ENCODE measurements around the gene NUP214.

Gene NUP214

DNA sequence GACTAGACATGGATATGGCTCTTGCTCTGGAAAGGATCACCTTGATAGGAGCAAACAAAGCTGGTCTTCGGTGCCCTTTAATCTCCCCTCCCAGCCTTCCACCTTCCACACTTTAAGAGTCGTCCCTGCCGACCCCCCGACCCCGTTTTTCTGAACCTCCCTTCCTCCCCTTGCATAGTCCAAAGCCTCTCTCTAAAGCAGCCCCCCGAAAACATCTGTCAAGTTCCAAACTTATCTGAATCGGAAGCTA, 423 bp upstream of the NUP214 start:
- no peak for TF ChIP-seq CTCF (IDR thresholded peaks at IDR 0.05; ENCODE audit: low read depth, low read length, missing control alignments)
- DNase-seq = no peak
- H3K36me3 ChIP-seq (replicated peaks) = peaks cover 23% of the 10 kb centered on the region
- in situ Hi-C loops (cut with HindIII; ENCODE audit: low pct_ligation_motif_present, low sequenced_read_pairs) = no loop called here
- no peaks in the 10 kb centered on the region for H3K27me3 ChIP-seq (replicated peaks)
- H3K27ac ChIP-seq = peak overlapping the region; percentile 52
- H3K4me3 ChIP-seq (ENCODE audit: low read depth, low read length) = peak overlapping the region; percentile 99

DNA sequence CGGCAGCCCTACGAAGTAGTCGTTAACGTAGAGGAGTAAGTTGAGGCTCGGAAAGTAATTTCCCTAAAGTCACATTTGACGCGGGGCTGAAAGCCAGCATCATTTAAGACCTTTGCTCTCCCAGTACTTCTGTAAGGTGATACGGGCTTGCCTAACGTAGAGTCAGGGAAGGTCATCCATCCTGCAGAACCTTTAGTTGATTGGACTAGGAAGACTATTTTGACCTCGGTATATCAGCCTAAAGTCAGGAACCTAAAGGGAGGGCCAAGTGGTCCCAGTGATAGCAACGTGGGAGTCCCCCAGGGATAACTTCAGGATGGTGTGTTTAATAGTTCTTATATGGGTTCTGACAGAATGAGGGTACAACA, 657 bp downstream of the NUP214 start:
- peak overlapping the region; percentile 99 for H3K4me3 ChIP-seq (ENCODE audit: low read depth, low read length)
- H3K36me3 ChIP-seq (replicated peaks) = peaks cover 31% of the 10 kb centered on the region
- no peaks in the 10 kb centered on the region for H3K27me3 ChIP-seq (replicated peaks)
- no peak for DNase-seq
- peak overlapping the region; percentile 52 for H3K27ac ChIP-seq
- in situ Hi-C loops (cut with HindIII; ENCODE audit: low pct_ligation_motif_present, low sequenced_read_pairs) = no loop called here
- TF ChIP-seq CTCF (IDR thresholded peaks at IDR 0.05; ENCODE audit: low read depth, low read length, missing control alignments) = no peak

DNA sequence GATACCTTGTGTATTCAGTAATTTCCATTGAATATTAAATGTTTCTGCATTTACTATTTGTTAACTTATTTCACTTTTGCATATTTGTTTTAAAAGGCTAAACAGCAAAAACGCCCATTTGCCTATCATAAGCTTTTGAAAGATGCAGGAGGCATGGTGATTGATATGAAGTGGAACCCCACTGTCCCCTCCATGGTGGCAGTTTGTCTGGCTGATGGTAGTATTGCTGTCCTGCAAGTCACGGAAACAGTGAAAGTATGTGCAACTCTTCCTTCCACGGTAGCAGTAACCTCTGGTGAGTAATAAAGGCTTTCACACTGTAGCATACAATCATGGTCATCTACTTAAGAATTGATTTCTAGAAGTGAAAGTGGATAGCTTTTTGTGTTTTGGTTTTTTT, 3.8 kb downstream of the NUP214 start:
- DNase-seq = no peak
- in situ Hi-C loops (cut with HindIII; ENCODE audit: low pct_ligation_motif_present, low sequenced_read_pairs) = no loop called here
- Histone ChIP-seq H3K27ac (no peak overlapping the region), H3K4me3 (ENCODE audit: low read depth, low read length) (no peak overlapping the region), H3K27me3 (replicated peaks) (no peaks in the 10 kb centered on the region), H3K36me3 (replicated peaks) (peaks cover 60% of the 10 kb centered on the region)
- no peak for TF ChIP-seq CTCF (IDR thresholded peaks at IDR 0.05; ENCODE audit: low read depth, low read length, missing control alignments)

- in situ Hi-C loops (cut with HindIII; ENCODE audit: low pct_ligation_motif_present, low sequenced_read_pairs) = no loop called here
- H3K4me3 ChIP-seq (ENCODE audit: low read depth, low read length) = no peak overlapping the region
- no peak for TF ChIP-seq CTCF (IDR thresholded peaks at IDR 0.05; ENCODE audit: low read depth, low read length, missing control alignments)
- no peak for DNase-seq
- H3K27me3 ChIP-seq (replicated peaks) = peaks cover 5% of the 10 kb centered on the region
- no peak overlapping the region for H3K27ac ChIP-seq
- H3K36me3 ChIP-seq (replicated peaks) = peaks cover 80% of the 10 kb centered on the region
These were observed 13.3 kb downstream of the NUP214 start for GRCh38 chr9:131138676-131139075.

DNA sequence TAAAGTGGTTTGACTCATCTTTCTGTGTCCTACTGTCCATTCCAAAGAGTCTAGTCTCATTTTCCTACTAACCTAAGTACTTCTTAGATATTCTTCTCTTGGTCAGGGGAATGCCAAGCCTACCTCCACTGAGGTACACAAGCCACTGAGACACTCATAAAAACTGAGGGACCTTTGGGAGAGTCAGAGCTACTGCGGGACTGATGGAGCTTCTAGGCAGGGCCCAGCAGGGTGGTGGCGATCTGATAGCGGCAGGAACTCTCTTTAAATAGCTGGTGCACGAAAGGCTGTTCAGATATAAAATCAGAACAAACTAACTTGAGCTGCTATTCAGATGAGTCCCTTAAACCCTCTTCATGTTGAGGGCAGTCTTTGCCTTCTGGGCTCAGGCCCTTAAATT, 14.7 kb downstream of the NUP214 start:
- in situ Hi-C loops (cut with HindIII; ENCODE audit: low pct_ligation_motif_present, low sequenced_read_pairs) = no loop called here
- H3K4me3 ChIP-seq (ENCODE audit: low read depth, low read length) = no peak overlapping the region
- no peak for DNase-seq
- H3K27me3 ChIP-seq (replicated peaks) = peaks cover 2% of the 10 kb centered on the region
- peaks cover 78% of the 10 kb centered on the region for H3K36me3 ChIP-seq (replicated peaks)
- H3K27ac ChIP-seq = peak overlapping the region; percentile 29
- TF ChIP-seq CTCF (IDR thresholded peaks at IDR 0.05; ENCODE audit: low read depth, low read length, missing control alignments) = no peak

- TF ChIP-seq CTCF (IDR thresholded peaks at IDR 0.05; ENCODE audit: low read depth, low read length, missing control alignments) = no peak
- Histone ChIP-seq H3K27ac (no peak overlapping the region), H3K4me3 (ENCODE audit: low read depth, low read length) (no peak overlapping the region), H3K27me3 (replicated peaks) (peaks cover 2% of the 10 kb centered on the region), H3K36me3 (replicated peaks) (peaks cover 78% of the 10 kb centered on the region)
- no peak for DNase-seq
- in situ Hi-C loops (cut with HindIII; ENCODE audit: low pct_ligation_motif_present, low sequenced_read_pairs) = no loop called here
These were observed 15.2 kb downstream of the NUP214 start for GRCh38 chr9:131140550-131140949.
